Upper lobe of right lung (tissue), 1 donor: ENCODE measurements around the gene GPNMB. TPM values are rescaled to one million over a fixed set of nuclear protein-coding genes. Genes with fewer than 3 reads are reported as not detected.
A peak's percentile ranks its signal among the peaks of the same experiment; 100 is the strongest.
"Not testable (repeated sequence)": the region's sequence is repeated elsewhere in the genome, so short reads cannot be mapped to it uniquely, and the experiment has no call there.

Source experiments
- ATAC-seq: fragments of 200-7000 bp; cut with Tn5 transposase; one replicate; pipeline ENCODE4 v1.9.1; 2020; ENCODE audit warnings: mild to moderate bottlenecking, moderate library complexity
- DNase-seq: peaks from one replicate; pipeline ENCODE4 v3.0.0-alpha.2; 2020
- H3K27ac ChIP-seq: fragments of 200-600 bp; one replicate; pipeline ENCODE4 v1.8.0; 2022
- H3K27me3 ChIP-seq: fragments of 200-600 bp; one replicate; pipeline ENCODE4 v1.8.0; 2022; ENCODE audit warnings: mild to moderate bottlenecking
- H3K36me3 ChIP-seq: fragments of 200-600 bp; one replicate; pipeline ENCODE4 v1.8.0; 2022
- H3K4me1 ChIP-seq: fragments of 200-600 bp; one replicate; pipeline ENCODE4 v1.8.0; 2022
- H3K4me3 ChIP-seq: fragments of 200-600 bp; one replicate; pipeline ENCODE4 v1.8.0; 2022; ENCODE audit warnings: mild to moderate bottlenecking
- H3K9me3 ChIP-seq: fragments of 200-600 bp; one replicate; pipeline ENCODE4 v1.8.0; 2022
- intact Hi-C: fragments of 100-400 bp; cut with DNase I; formaldehyde crosslinking; loops from one replicate; pipeline ENCODE4 v1.11.0; 2022
- long read RNA-seq: library from polyadenylated mRNA; unstranded; transcript quantifications from one replicate; pipeline ENCODE4 v2.0.0, GENCODE V29; 2021
- total RNA-seq: library from RNA; stranded (reverse); fragmentation: NEBNext Ultra II Directional; extraction: Animal tissue kit (Norgen Biotek cat#: 25700); gene quantifications from one replicate; pipeline ENCODE4 v1.2.1, GENCODE V29; 2021
- TF ChIP-seq, protein P1 (sequence below): fragments of 200-600 bp; IDR thresholded peaks from one replicate; pipeline ENCODE4 v1.8.0; 2022; ENCODE audit warnings: antibody characterized with exemption
- donor health status: DM: no; HTN: yes; CAD: no; lungs with severe emphysema.

The GPNMB gene
- 322 TPM for total RNA-seq
- long read RNA-seq, transcript GPNMB-202 (11 exons, 2,763 nt): minor isoform, 99 of 472 reads
- long read RNA-seq, transcript GPNMB-215 (12 exons, 2,751 nt): minor isoform, 8 of 472 reads
- long read RNA-seq, transcript GPNMB-201 (11 exons, 2,862 nt): major isoform, 270 of 472 reads
- long read RNA-seq, transcript GPNMB-203 (4 exons, 1,673 nt): minor isoform, 29 of 472 reads
- long read RNA-seq, partial matches to known transcripts: 41 of 472 reads
- long read RNA-seq, other reads (novel, unspliced or antisense): 25 of 472 reads

DNA sequence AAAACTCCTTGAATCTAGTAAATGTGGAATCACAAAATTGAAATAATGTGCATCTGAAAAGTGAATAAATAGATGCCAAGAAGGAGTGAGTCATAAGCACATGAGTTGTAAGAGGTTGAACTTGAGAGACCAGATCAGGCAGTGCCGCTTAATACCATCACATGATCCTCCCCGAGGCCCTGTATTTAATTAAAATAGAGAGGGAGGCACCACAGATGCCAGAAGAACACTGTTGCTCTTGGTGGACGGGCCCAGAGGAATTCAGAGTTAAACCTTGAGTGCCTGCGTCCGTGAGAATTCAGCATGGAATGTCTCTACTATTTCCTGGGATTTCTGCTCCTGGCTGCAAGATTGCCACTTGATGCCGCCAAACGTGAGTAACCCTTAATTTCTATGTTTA is at the start of gene GPNMB:
TSS of gene GPNMB (plus strand) at position 221 of the 400 bp plus-strand sequence. CDS start at position 304, 83 bp downstream.
- H3K36me3 ChIP-seq: no peaks in the 10 kb centered on the region
- H3K27me3 ChIP-seq: peaks cover 27% of the 10 kb centered on the region
- H3K4me3 ChIP-seq: peak within 1 kb of the TSS; percentile 50
- TF ChIP-seq, protein P1, sequence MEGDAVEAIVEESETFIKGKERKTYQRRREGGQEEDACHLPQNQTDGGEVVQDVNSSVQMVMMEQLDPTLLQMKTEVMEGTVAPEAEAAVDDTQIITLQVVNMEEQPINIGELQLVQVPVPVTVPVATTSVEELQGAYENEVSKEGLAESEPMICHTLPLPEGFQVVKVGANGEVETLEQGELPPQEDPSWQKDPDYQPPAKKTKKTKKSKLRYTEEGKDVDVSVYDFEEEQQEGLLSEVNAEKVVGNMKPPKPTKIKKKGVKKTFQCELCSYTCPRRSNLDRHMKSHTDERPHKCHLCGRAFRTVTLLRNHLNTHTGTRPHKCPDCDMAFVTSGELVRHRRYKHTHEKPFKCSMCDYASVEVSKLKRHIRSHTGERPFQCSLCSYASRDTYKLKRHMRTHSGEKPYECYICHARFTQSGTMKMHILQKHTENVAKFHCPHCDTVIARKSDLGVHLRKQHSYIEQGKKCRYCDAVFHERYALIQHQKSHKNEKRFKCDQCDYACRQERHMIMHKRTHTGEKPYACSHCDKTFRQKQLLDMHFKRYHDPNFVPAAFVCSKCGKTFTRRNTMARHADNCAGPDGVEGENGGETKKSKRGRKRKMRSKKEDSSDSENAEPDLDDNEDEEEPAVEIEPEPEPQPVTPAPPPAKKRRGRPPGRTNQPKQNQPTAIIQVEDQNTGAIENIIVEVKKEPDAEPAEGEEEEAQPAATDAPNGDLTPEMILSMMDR: no peak
- no peaks in the 10 kb centered on the region for H3K9me3 ChIP-seq
- no peak for DNase-seq
- intact Hi-C loops: no loop called here
- ATAC-seq: peak; percentile 66
- peaks cover 3% of the 10 kb centered on the region for H3K4me1 ChIP-seq
- peak within 1 kb of the TSS; percentile 71 for H3K27ac ChIP-seq

GRCh38 chr7:23197745-23198144 is 48.8 kb upstream of the GPNMB start:
- H3K27me3 ChIP-seq, ATAC-seq, H3K4me3 ChIP-seq, H3K4me1 ChIP-seq, H3K27ac ChIP-seq, DNase-seq, intact Hi-C loops, H3K9me3 ChIP-seq: not testable (repeated sequence)
- peaks cover 69% of the 10 kb centered on the region for H3K36me3 ChIP-seq

DNA sequence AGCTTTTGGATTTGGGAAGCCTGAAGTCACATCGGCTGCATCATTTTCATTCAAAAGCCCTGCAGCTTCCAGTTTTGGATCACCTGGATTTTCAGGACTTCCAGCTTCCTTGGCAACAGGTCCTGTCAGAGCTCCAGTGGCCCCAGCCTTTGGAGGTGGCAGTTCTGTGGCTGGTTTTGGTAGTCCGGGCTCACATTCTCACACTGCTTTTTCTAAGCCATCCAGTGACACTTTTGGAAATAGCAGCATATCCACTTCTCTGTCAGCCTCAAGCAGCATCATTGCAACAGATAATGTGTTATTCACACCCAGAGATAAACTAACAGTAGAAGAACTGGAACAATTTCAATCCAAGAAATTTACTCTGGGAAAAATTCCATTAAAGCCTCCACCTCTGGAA is 46.2 kb upstream of the GPNMB start:
- no peak overlapping the region for H3K4me3 ChIP-seq

DNA sequence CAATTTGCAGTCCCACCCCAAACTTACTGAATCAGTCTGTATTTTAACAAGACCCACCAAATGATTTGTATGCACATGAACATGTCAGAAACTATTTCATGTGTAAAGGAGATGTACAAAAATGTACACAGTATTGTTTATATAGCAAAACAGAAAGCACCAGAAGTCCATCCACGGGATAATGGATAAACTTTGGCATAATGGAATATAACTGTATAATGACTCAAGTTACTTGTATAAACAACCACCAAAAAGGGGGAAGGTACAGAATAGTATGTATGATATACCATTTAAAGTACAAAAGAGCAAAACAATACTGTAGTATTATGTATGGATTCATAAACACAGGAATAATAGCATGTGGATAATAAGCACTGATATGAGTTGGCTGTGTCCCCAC is 42.3 kb upstream of the GPNMB start:
- intact Hi-C loops: no loop called here
- H3K27ac ChIP-seq: no peak overlapping the region
- H3K4me3 ChIP-seq: no peak overlapping the region
- DNase-seq (no peak), ATAC-seq (no peak)
- H3K4me1 ChIP-seq: no peaks in the 10 kb centered on the region
- peaks cover 24% of the 10 kb centered on the region for H3K36me3 ChIP-seq
- TF ChIP-seq, protein P1: no peak
- H3K9me3 ChIP-seq: no peaks in the 10 kb centered on the region
- H3K27me3 ChIP-seq: peaks cover 11% of the 10 kb centered on the region

More for the DNA sequence above, 46.2 kb upstream of the GPNMB start:
- H3K4me1 ChIP-seq: no peaks in the 10 kb centered on the region
- no peak for ATAC-seq
- TF ChIP-seq, protein P1: no peak
- H3K27me3 ChIP-seq: no peaks in the 10 kb centered on the region
- intact Hi-C loops: no loop called here
- DNase-seq: no peak
- H3K27ac ChIP-seq: no peak overlapping the region
- H3K36me3 ChIP-seq: peaks cover 49% of the 10 kb centered on the region
- H3K9me3 ChIP-seq: no peaks in the 10 kb centered on the region

DNA sequence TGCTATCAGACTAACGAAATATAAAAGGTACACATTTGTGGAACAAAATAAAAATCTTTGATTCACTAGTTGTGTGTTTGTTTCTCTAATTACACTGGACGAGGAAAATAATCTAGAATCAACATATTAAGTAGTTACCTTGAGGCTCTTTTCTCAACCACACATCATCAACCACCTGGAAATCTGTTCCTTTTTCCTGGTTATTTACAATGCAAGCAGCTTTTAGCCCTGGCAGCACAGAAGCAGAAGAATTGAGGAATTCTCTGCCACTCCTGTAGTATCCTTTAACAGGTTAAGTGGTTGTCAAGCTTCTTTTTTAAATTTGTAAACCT is 41.0 kb upstream of the GPNMB start:
- TF ChIP-seq, protein P1: no peak
- no peak overlapping the region for H3K4me3 ChIP-seq

DNA sequence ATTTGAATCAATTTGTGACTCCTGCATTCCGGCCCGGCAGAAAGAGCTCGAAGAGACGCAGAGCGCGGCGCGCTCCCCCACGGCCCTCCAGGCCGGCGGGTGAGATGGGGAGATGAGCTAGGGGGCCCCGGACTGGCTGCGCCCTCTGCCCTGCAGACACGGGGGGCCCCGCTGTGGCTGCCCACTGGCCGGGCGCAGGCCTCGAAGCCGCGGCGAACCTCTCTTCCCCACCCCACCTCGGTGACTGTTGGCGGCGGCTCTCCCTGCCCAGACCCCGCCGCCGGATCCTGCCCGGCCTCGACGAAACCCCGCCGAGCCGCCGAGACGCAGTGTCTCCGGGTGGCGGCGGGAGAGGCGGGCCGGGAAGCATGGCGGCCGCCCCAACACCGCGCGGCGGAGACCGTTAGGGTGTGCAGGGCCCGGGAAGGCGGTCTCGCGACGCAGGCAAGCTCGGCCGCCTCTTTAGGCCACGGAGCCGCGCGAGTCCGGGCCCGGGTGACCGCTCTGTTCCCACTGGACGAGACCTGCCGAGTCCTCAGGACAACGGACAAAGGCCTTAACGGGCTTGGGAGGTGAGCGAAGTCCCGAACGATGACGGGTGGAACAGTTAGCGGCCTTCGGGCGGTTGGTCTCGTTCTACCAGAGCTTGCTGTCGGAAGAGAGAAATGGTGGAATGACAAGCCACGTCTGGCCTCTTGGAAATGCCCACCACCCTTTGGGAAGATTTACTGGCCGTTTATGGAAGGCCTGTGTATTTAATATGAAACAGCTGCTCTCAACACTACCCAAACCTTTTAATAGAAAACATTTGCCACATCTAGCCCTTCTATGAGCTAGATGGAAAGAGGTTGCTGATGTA is 40.4 kb upstream of the GPNMB start:
- intact Hi-C loops: no loop called here
- H3K9me3 ChIP-seq: no peaks in the 10 kb centered on the region
- peak overlapping the region; percentile 35 for H3K4me3 ChIP-seq
- H3K36me3 ChIP-seq: peaks cover 5% of the 10 kb centered on the region
- TF ChIP-seq, protein P1: no peak
- no peaks in the 10 kb centered on the region for H3K4me1 ChIP-seq
- DNase-seq (no peak), ATAC-seq (peak; percentile 68)
- peaks cover 11% of the 10 kb centered on the region for H3K27me3 ChIP-seq
- no peak overlapping the region for H3K27ac ChIP-seq

More for the DNA sequence above, 41.0 kb upstream of the GPNMB start:
- no peaks in the 10 kb centered on the region for H3K9me3 ChIP-seq
- DNase-seq: no peak
- peaks cover 11% of the 10 kb centered on the region for H3K36me3 ChIP-seq
- peaks cover 11% of the 10 kb centered on the region for H3K27me3 ChIP-seq
- intact Hi-C loops: no loop called here
- ATAC-seq: no peak
- H3K4me1 ChIP-seq: no peaks in the 10 kb centered on the region
- H3K27ac ChIP-seq: no peak overlapping the region
